Urinary bladder (tissue), 4 donors: Measurements from ENCODE around the gene GPR141. TPM values are rescaled to one million over a fixed set of nuclear protein-coding genes. Genes with fewer than 3 reads are reported as not detected.
"Not testable (repeated sequence)": the region's sequence is repeated elsewhere in the genome, so short reads cannot be mapped to it uniquely, and the experiment has no call there.

Experiments
- DNase-seq: peaks from one replicate; pipeline ENCODE4 v3.0.0-alpha.2; 2015; ENCODE audit errors: extremely low spot score
- H3K27ac ChIP-seq: one replicate; pipeline ENCODE4 v1.5.1; 2013; ENCODE audit warnings: low read depth, mild to moderate bottlenecking, moderate library complexity
- H3K36me3 ChIP-seq: one replicate; pipeline ENCODE4 v1.6.1; 2013; ENCODE audit warnings: mild to moderate bottlenecking, moderate library complexity; ENCODE audit not compliant: insufficient read depth
- H3K4me1 ChIP-seq: one replicate; pipeline ENCODE4 v1.6.1; 2013; ENCODE audit warnings: mild to moderate bottlenecking, moderate library complexity; ENCODE audit not compliant: insufficient read depth
- H3K4me3 ChIP-seq: one replicate; pipeline ENCODE4 v1.5.1; 2013; ENCODE audit warnings: low read depth, low read length
- WGBS: extraction: QIAGEN DNeasy Blood & Tissue Kit; methylation state at CpG from one replicate; pipeline ENCODE4 v1.1.7; 2013; 5-methylcytosine and 5-hydroxymethylcytosine counted together
- polyA plus RNA-seq: library from polyadenylated mRNA; stranded (reverse); fragments of 200-250 nt; gene quantifications from one replicate; pipeline ENCODE4 v1.2.3, GENCODE V29; 2013
- total RNA-seq: library from RNA; depleted of rRNA; stranded (reverse); fragments of >200 nt; gene quantifications from one replicate; pipeline ENCODE4 v1.2.3, GENCODE V29; 2014
- donor health status: healthy with polysubstance abuse.
- donor health status: healthy.

The GPR141 gene
- total and polyA plus RNA-seq, 2 donors = 0.16 to 3.1 TPM

- DNase-seq = no peak
- Histone ChIP-seq H3K4me3 (no peak overlapping the region), H3K4me1 (no peaks in the 10 kb centered on the region), H3K27ac (no peak overlapping the region), H3K36me3 (no peaks in the 10 kb centered on the region)
Observed at GRCh38 chr7:37703361-37703760, 19.8 kb downstream of the GPR141 start.

DNA sequence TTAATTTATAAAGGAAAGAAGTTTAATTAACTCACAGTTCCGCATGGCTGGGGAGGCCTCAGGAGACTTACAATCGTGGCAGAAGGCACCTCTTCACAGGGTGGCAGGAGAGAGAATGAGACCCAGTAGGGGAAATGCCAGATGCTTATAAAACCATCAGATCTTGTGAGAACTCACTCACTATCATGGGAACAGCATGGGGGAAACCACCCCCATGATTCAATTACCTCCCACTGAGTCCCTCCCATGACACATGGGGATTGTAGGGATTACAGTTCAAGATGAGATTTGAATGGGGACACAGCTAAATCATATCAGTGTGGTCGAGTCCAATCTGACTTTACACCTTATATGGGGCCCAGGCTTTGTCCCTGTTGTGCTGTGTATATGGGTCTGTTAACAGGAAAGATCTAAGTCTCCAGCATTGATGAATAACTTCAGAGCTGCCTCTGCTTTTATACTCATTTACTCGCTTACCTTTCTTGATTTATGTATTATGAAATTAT is 20.8 kb downstream of the GPR141 start:
- not testable (repeated sequence) for H3K4me1 ChIP-seq, H3K4me3 ChIP-seq, DNase-seq, H3K36me3 ChIP-seq, H3K27ac ChIP-seq
- 73% methylated on average over 4 of the region's 4 CpGs for WGBS

- 92% methylated on average over 6 of the region's 6 CpGs for WGBS
Observed at GRCh38 chr7:37705976-37706375, 22.4 kb downstream of the GPR141 start.

DNA sequence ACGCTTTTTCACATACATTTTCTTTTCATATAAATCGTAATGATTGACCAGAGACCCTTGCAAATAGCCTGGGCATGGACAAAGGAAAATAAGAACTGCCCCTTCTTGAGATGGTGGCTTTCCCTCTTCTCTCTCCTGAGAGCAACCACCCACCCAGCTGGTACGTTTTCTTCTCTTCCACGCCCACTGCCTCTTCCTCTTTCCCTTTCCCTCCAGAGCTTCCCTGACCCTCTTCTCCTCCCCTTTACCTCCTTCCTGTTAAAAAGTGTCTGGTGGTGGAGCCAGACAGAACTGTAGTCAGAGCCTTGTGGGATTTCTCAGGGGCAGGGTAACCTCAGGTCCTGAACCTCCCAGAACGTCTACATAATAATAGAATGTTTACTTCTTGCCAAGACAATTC is 23.2 kb downstream of the GPR141 start:
- WGBS = 57% methylated on average over 5 of the region's 5 CpGs
- no peak overlapping the region for H3K4me3 ChIP-seq
- H3K36me3 ChIP-seq = no peaks in the 10 kb centered on the region
- H3K4me1 ChIP-seq = no peaks in the 10 kb centered on the region
- no peak overlapping the region for H3K27ac ChIP-seq
- DNase-seq = no peak

More at GRCh38 chr7:37705976-37706375, 22.4 kb downstream of the GPR141 start:
- H3K36me3 ChIP-seq = no peaks in the 10 kb centered on the region
- no peak for DNase-seq
- H3K4me3 ChIP-seq = no peak overlapping the region
- H3K27ac ChIP-seq = no peak overlapping the region
- no peaks in the 10 kb centered on the region for H3K4me1 ChIP-seq

DNA sequence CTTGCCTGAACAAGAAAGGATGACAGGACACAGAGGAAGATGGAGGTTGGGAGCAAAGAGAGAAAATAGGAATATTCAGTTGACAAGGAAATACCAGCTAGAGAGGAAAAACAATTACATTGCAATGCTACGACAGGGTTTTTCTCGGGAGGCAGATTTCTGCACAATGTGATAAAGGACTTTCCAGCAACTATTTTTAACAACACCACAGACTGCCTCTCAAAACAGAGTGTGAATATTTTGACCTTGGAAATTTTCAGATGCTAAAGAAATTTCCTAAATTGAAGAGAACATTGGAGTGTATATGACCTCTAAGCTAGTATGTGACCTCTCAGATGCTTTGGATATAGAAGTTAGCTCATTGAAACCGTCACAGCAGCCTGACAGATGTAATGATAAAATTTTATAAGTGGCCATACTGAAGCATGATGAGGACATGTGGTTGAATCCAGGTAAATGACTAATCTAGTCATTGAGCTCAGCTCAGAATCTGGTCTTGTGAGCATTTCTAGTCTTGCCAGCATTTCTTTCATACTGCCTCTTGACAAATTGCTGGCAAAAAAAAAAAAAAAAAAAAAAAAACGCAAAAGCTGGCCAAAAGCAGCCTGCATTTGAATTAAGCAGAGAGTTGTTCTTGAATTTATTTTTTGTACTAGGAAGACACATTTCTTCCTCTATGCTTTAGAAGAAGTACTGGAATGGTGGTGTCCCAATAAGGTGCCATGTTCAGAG is 24.4 kb downstream of the GPR141 start:
- H3K4me1 ChIP-seq = no peaks in the 10 kb centered on the region
- no peak overlapping the region for H3K4me3 ChIP-seq
- H3K27ac ChIP-seq = no peak overlapping the region
- no peaks in the 10 kb centered on the region for H3K36me3 ChIP-seq
- DNase-seq = no peak
- 34% methylated on average over 4 of the region's 4 CpGs for WGBS

GRCh38 chr7:37709631-37710509 is 26.3 kb downstream of the GPR141 start:
- H3K27ac ChIP-seq = no peak overlapping the region
- no peak overlapping the region for H3K4me3 ChIP-seq
- 77% methylated on average over 5 of the region's 5 CpGs for WGBS
- no peak for DNase-seq
- no peaks in the 10 kb centered on the region for H3K4me1 ChIP-seq
- no peaks in the 10 kb centered on the region for H3K36me3 ChIP-seq

DNA sequence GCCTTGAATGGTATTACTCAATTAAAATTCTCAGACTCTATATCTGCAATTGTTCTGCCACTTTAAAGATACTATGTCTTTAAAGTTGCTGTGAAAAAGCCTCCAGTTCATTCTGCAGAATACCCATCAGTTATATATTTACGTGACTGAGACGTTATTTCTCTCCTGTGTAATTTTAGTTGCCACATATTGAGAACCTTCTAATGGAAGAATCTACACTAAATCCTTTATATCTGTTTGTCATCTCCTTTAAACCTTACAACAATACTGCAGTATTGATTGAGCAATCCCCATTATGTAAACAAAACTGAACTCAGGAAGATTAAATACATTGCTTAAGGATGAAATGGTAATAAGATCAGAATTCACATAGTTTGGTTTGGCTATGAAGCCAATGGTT is 30.0 kb downstream of the GPR141 start:
- Histone ChIP-seq H3K4me3 (no peak overlapping the region), H3K4me1 (no peaks in the 10 kb centered on the region), H3K36me3 (no peaks in the 10 kb centered on the region), H3K27ac (no peak overlapping the region)
- DNase-seq = no peak
- 40% methylated on average over 2 of the region's 2 CpGs for WGBS

DNA sequence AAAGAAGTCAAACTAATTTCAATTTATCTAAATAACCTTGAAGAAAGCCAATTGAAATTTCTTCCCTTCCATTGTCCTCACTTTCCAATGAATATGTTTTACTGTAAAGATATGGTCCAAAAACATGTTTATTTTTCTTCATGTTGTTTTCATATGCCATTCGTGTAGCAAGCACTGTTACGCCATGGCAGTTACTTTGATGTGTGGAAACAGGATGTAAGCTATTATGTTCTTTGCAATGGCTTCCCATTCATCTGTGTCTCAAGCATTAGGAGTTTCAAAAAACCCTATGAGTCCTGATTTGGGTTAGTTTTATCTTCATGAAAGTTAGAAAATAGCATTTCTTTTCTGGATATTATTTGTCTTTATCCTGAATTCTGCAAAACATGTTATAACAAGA is 31.0 kb downstream of the GPR141 start:
- 63% methylated on average over 2 of the region's 2 CpGs for WGBS
- no peak overlapping the region for H3K27ac ChIP-seq
- H3K36me3 ChIP-seq = no peaks in the 10 kb centered on the region
- DNase-seq = no peak
- no peaks in the 10 kb centered on the region for H3K4me1 ChIP-seq
- no peak overlapping the region for H3K4me3 ChIP-seq

GRCh38 chr7:37718585-37718984 is 35.0 kb downstream of the GPR141 start:
- DNase-seq = no peak
- H3K27ac ChIP-seq = no peak overlapping the region
- H3K4me1 ChIP-seq = no peaks in the 10 kb centered on the region
- H3K4me3 ChIP-seq = no peak overlapping the region
- no peaks in the 10 kb centered on the region for H3K36me3 ChIP-seq
- 77% methylated on average over 2 of the region's 2 CpGs for WGBS

DNA sequence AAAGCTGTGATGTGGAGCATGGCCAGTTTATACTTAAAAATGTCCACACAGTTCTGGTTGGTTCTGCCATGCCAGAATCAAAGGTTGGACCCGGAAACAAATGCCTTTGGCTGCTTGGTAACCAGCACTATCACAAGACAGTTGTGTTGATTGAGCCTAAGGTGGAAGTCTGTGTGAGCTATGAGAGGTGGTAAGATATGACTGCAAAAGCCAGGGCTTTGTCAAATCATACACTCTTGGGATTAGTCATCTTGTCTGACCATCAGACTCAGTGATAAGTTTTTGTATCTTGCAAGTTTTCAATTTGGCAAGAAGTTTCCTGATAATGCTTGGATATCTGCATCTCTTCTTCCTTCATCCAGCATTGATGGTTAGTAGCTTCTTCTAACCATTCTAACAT is 35.5 kb downstream of the GPR141 start:
- 80% methylated on average over 1 of the region's 1 CpG for WGBS
- no peak overlapping the region for H3K27ac ChIP-seq
- H3K4me3 ChIP-seq = no peak overlapping the region
- H3K36me3 ChIP-seq = no peaks in the 10 kb centered on the region
- DNase-seq = no peak
- no peaks in the 10 kb centered on the region for H3K4me1 ChIP-seq

- H3K27ac ChIP-seq = no peak overlapping the region
- 74% methylated on average over 4 of the region's 4 CpGs for WGBS
- no peaks in the 10 kb centered on the region for H3K36me3 ChIP-seq
- DNase-seq = no peak
- no peaks in the 10 kb centered on the region for H3K4me1 ChIP-seq
- H3K4me3 ChIP-seq = no peak overlapping the region
Observed at GRCh38 chr7:37724732-37725131, 41.2 kb downstream of the GPR141 start.

DNA sequence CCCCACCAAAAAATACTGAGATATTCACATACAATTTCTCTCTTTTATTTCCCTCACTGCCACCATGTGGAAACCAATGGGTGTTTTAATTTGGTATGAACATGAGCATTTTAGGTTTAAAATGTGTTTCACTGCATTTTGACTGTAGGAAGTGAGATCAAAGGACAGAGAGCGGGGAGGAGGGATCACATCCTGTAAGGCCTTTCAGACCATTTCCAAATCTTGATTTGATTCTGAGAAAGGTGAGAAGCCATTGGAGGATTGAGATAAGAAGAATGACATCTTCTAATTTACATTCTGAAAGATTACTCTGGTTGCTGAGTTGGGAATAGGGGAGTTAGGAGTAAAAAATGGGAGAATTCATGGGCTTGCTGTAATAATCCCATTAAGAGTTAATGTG is 42.5 kb downstream of the GPR141 start:
- peaks cover 2% of the 10 kb centered on the region for H3K4me1 ChIP-seq
- 97% methylated on average over 1 of the region's 1 CpG for WGBS
- no peaks in the 10 kb centered on the region for H3K36me3 ChIP-seq
- no peak overlapping the region for H3K4me3 ChIP-seq
- no peak overlapping the region for H3K27ac ChIP-seq
- no peak for DNase-seq

- Histone ChIP-seq H3K36me3 (no peaks in the 10 kb centered on the region), H3K4me1 (peaks cover 2% of the 10 kb centered on the region), H3K4me3 (no peak overlapping the region), H3K27ac (no peak overlapping the region)
- DNase-seq = no peak
- WGBS = 40% methylated on average over 1 of the region's 1 CpG
Observed at GRCh38 chr7:37728747-37729146, 45.2 kb downstream of the GPR141 start.

- no peaks in the 10 kb centered on the region for H3K36me3 ChIP-seq
- peaks cover 2% of the 10 kb centered on the region for H3K4me1 ChIP-seq
- no peak for DNase-seq
- H3K4me3 ChIP-seq = no peak overlapping the region
- H3K27ac ChIP-seq = no peak overlapping the region
Observed at GRCh38 chr7:37729181-37729580, 45.6 kb downstream of the GPR141 start.
